ENCODE results near the gene STRN4. TPM values are rescaled to one million over a fixed set of nuclear protein-coding genes. Genes with fewer than 3 reads are reported as not detected.

STRN4 gene
- total RNA-seq, 1 donor from 2014 or later = 103 TPM

- intact Hi-C loops (cut with micrococcal nuclease) = loop anchor here (1.0 to 10.0 kb wide), 11 partner anchors 11 to 1003 kb away; partner anchors contain the start of genes AP2S1, CALM3, CCDC61 and DACT3
Observed at GRCh38 chr19:46717716-46718143, 28.5 kb downstream of the STRN4 start.

- intact Hi-C loops (cut with micrococcal nuclease) = loop anchor here (1.0 to 10.0 kb wide), 8 partner anchors 83 to 1002 kb away; partner anchors contain the start of genes AP2S1, CALM3, CCDC61 and DHX34
Observed at GRCh38 chr19:46717034-46717715, 29.1 kb downstream of the STRN4 start, which contains the start of gene PRKD2. Gene PRKD2 (minus strand): TSS chr19:46717114. CDS start chr19:46716370, 744 bp downstream.

GRCh38 chr19:46716672-46717033 lies 29.6 kb downstream of the STRN4 start:
- intact Hi-C loops (cut with micrococcal nuclease) = loop anchor here (1.0 to 10.0 kb wide), 8 partner anchors 82 to 1002 kb away; partner anchors contain the start of genes AP2S1, CALM3, CCDC61 and DHX34

- intact Hi-C loops (cut with micrococcal nuclease) = loop anchor here (2.0 to 10.0 kb wide), 5 partner anchors 115 to 1001 kb away; partner anchors contain the start of genes CALM3, CCDC61 and DHX34
Observed at GRCh38 chr19:46715975-46716671, 30.1 kb downstream of the STRN4 start.

- intact Hi-C loops (cut with micrococcal nuclease) = loop anchor here (10.0 kb wide), 3 partner anchors 529 to 1001 kb away; partner anchors contain the start of gene CCDC61
Observed at GRCh38 chr19:46715620-46715974, 30.7 kb downstream of the STRN4 start.

GRCh38 chr19:46714444-46715106 lies 31.7 kb downstream of the STRN4 start:
- intact Hi-C loops (cut with micrococcal nuclease) = loop anchor here (1.0 to 10.0 kb wide), 8 partner anchors 10 to 1000 kb away; partner anchors contain the start of genes CCDC61, DACT3, DMWD and FKRP

DNA sequence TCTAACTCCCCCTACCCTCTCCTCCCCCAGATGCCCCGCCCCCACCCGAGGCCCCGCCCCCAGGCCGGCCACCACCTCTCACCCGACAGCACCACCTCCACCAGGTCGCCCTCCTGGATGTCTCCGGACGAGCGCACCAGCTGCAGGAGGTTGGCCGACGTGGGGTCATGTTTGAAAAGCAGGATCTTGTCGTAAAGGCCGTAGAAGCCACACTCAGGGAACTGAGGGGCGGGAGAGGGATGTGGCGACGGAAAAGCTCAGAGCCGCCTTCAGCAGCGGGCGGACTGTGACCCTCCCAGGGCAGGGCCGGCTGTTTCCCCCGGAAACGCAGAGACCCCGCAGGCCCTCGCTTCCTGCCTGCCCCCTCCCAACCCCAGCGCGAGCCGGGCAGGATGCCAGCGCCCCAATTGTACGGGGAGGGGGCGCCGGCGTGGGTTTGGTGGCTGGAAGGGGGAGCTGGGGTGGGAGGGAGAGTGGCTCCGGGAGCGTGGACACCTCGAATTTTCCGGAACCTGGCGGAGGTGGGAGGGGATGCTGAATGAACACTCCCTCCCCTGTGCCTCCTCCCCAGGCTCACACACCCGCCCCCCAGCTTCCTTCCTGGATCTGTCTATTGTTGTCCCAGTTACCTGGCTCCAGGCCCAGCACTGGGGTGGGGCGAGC lies 32.3 kb downstream of the STRN4 start:
- intact Hi-C loops (cut with micrococcal nuclease) = loop anchor here (1.0 to 10.0 kb wide), 8 partner anchors 10 to 999 kb away; partner anchors contain the start of genes CCDC61, DACT3, DMWD and FKRP

DNA sequence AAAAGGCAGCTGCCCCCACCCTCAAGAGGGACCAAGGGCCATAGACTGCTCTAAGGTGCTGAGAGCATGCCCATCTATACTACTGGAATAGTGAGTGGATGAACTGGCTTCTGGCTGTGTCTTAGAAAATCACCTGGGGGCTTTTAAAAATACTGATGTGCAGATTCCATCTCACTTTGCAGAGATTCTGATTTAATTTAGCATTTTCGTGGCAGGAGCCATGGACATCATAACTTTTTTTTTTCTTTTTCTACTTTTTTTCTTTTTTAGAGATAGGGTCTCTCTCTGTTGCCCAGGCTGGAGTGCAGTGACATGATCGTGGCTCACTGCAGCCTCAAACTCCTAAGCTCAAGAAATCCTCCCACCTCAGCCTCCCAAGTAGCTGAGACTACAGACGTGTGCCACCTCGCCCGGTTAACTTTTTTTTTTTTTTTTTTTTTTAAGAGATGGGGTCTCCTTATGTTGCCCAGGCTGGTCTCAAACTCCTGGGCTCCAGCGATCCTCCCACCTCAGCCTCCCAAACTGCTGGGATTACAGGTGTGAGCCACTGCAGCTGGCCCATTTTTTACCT lies 33.4 kb downstream of the STRN4 start:
- intact Hi-C loops (cut with micrococcal nuclease) = loop anchor here (5.0 to 10.0 kb wide), 4 partner anchors 532 to 998 kb away; partner anchors contain the start of genes CCDC61 and DMWD

DNA sequence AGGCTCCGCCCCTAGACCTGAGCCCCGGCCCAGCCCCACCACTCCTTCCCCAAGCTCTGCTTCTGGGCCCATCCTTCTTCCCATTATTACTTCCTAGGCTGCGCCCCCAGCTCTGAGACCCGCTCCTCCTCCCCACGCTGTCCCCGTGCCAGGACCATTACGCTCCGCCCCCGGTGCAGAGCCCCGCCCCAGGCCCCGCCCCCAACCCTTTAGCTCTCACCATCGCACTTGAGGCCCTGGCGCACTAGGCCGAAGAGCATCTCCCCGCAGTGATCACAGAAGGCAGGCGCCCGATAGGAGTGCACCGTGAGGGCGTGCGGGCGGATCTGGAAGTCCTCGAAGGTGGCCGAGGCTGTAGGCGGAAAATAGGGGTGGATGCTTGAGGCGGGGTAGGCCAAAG lies 35.6 kb downstream of the STRN4 start:
- intact Hi-C loops (cut with micrococcal nuclease) = loop anchor here (5.0 to 10.0 kb wide), 4 partner anchors 534 to 996 kb away; partner anchors contain the start of genes CCDC61 and DMWD

DNA sequence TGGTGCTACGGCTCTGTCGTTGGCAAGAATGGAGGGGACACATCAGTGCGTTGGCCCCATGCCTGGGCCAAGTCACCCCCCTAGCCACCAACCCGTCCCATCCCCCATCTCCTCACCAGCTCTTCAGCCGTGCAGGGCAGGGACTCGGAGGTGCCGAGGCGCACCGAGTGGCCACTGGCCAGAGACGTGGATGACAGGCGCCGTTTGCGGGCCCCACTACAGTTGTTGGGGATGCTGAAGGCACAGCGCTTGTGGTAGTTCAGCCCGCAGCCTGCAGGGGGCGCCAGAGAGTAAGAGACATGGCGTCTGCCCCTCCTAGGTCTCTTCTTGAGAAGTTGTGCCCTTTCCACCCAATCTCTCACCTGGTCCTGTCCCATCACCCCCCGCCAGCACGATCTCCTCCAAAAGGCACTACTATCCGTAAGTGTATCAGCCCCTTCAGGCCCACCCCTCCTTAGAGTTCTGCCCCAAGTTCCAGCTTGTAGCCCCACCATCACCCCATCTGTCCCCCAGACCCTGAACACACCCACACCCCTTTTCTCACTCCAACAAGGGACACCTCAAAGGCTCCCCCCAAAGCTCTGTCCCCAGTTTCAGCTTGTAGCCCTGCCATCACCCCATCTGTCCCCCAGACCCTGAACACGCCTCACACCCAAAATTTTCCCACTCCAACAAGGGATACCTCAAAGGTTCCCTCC lies 41.7 kb downstream of the STRN4 start:
- intact Hi-C loops (cut with micrococcal nuclease) = loop anchor here (1.0 kb wide), 3 partner anchors 10 to 44 kb away; no protein-coding TSS in a partner anchor

DNA sequence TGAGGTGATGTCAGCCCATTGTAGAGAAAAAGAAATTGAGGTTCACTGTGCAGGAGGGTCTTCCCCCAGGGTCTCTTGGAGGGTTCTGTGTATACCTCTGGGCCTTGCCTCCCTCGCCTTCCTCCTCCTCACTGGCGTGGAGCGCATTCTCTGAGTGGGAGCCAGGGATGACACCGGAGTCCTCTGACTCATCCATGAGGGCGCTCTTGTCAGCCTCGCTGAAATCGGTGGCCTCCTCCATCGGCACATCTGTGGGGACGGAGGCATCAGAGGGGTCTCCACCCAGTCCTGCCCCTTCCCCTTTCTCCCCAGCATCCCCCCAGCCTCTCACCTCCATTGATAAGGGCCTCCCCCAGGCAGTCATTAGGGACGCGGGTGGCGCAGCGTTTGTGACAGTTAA lies 45.5 kb downstream of the STRN4 start:
- intact Hi-C loops (cut with micrococcal nuclease) = no loop called here

GRCh38 chr19:46698395-46699321 lies 47.6 kb downstream of the STRN4 start:
- intact Hi-C loops (cut with micrococcal nuclease) = no loop called here

GRCh38 chr19:46697204-46697960 lies 48.9 kb downstream of the STRN4 start:
- intact Hi-C loops (cut with micrococcal nuclease) = no loop called here

- intact Hi-C loops (cut with micrococcal nuclease) = no loop called here
Observed at GRCh38 chr19:46696866-46697203, 49.4 kb downstream of the STRN4 start.

DNA sequence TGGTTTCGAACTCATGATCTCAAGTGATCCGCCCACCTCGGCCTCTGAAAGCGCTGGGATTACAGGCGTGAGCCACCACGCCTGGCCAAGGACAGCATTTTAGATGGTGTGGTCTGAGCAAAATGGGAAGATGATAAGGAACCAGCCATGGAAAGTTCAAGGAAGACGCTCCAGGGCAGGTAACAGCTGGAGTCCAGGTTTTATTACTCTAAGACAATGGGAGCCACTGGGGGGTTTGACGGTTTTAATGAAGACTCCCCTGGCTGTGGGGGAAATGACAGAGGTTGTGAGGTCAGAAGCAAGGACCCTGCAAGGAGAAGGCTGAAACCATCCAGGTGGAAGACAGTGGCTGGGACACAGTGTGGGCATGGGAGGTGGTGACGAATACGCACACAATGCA lies 50.2 kb downstream of the STRN4 start:
- intact Hi-C loops (cut with micrococcal nuclease) = no loop called here

DNA sequence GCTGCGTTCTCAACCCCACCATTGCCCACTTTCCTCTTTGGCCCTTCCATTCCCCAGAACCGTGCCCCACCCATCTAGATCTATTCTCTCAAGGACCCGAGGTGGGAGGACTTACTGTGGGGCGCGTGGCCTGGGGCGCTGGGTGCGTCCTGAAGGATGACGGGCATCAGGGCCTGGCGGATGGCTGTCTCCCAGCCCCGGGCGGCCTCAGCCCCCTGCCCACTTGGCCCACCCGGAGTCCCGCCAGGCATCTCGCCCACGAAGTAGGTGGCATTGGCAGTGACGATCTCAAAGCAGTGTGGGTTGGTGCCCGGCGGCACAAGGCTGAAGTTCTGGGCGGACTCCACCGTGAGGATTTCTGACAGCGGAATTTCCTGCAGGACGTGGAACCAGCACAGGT lies 52.5 kb downstream of the STRN4 start:
- intact Hi-C loops (cut with micrococcal nuclease) = no loop called here

DNA sequence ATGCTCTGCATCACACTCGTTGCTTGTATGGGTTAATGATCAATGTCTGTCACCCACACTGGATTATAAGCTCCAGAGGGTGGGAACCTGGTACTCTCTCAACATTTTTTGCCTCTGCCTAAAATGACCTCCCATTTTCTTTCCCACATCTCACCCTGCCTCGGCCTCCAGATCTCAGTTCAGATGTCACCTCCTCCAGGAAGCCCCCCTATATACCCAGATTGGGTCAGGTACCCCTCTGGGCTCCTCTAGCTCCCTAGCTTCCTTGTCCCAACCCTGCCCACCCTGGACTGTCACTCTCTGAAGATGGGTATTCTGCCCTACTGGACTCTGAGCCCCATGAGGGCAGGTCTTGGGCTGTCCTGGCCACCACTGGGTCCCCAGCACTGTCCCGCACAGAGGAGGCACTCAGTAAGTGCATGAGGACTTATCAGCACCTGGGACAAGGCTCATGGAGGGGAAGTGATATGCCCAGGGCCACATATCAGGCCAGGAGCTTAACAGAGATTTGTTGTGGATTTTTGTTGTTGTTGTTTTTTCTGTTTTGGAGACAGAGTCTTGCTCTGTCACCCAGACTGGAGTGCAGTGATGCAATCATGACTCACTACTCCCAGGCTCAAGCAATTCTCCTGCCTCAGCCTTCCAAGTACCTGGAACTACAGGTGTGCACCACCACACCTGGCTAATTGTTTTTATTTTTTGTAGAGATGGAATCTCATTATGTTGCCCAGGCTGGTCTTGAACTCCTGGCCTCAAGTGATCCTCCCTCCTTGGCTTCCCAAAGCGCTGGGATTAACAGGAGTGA lies 53.1 kb downstream of the STRN4 start:
- intact Hi-C loops (cut with micrococcal nuclease) = no loop called here

Measured in T-helper 1 cell treated with Interleukin-12 subunit alpha and Interleukin-12 subunit beta and Interleukin-4 antibody, amounts not matched to agents 30 ng/mL and 1 ng/mL, for 36 hours (primary cell).